PC-3 (cell line): ENCODE measurements around the gene LYSET. TPM values are rescaled to one million over a fixed set of nuclear protein-coding genes. Genes with fewer than 3 reads are reported as not detected.

Source experiments
- ATAC-seq: fragments of 200-7000 bp; cut with Tn5 transposase; 2 replicates; pipeline ENCODE4 v1.9.1; 2020; ENCODE audit warnings: mild to moderate bottlenecking, moderate library complexity
- BruUV-seq: library from RNA; stranded (reverse); fragments of 400-500 nt; replicated peaks from 2 replicates; lab custom pipeline; 2021; lab: Mats Ljungman, UMichigan
- CTCF ChIA-PET: fragments of 300-600 bp; sonication (Branson Sonifier 250); formaldehyde crosslinking; loops from one replicate; lab custom pipeline; 2022; ENCODE audit warnings: antibody characterized with exemption; lab: Charles Lee
- POLR2A ChIA-PET: fragments of 300-600 bp; sonication (Branson Sonifier 250); formaldehyde crosslinking; loops from one replicate; lab custom pipeline; 2022; ENCODE audit warnings: antibody characterized with exemption; ENCODE audit not compliant: unreplicated experiment; lab: Charles Lee
- DNase-seq: peaks from one replicate; pipeline ENCODE4 v3.0.0-alpha.2; 2015
- H2AFZ ChIP-seq: fragments of 300-600 bp; sonication (generic); 2 replicates; pipeline ENCODE4 v1.6.0; 2016; ENCODE audit warnings: antibody characterized with exemption, low read length
- H3F3A ChIP-seq: fragments of 300-600 bp; sonication (generic); one replicate; pipeline ENCODE4 v1.6.0; 2017; ENCODE audit warnings: antibody characterized with exemption, low read length, control low read depth, mild to moderate bottlenecking; ENCODE audit not compliant: unreplicated experiment
- H3K27ac ChIP-seq: fragments of 300-600 bp; sonication (generic); 2 replicates; pipeline ENCODE4 v1.5.1; 2016; ENCODE audit warnings: mild to moderate bottlenecking, low read length
- H3K27me3 ChIP-seq: fragments of 300-600 bp; sonication (generic); 2 replicates; pipeline ENCODE4 v1.6.1; 2016; ENCODE audit warnings: low read length, mixed read lengths
- H3K36me3 ChIP-seq: fragments of 300-600 bp; sonication (generic); 2 replicates; pipeline ENCODE4 v1.6.1; 2016; ENCODE audit warnings: low read depth, mixed run types, low read length, mixed read lengths
- H3K4me1 ChIP-seq: fragments of 300-600 bp; sonication (generic); 2 replicates; pipeline ENCODE4 v1.5.1; 2016; ENCODE audit warnings: low read length; ENCODE audit not compliant: insufficient read depth
- H3K4me2 ChIP-seq: fragments of 300-600 bp; sonication (generic); 2 replicates; pipeline ENCODE4 v1.6.0; 2016; ENCODE audit warnings: low read length
- H3K4me3 ChIP-seq: fragments of 300-600 bp; sonication (generic); 2 replicates; pipeline ENCODE4 v1.5.1; 2016; ENCODE audit warnings: mild to moderate bottlenecking, low read length, mixed read lengths
- H3K79me2 ChIP-seq: fragments of 300-600 bp; sonication (generic); 2 replicates; pipeline ENCODE4 v1.6.1; 2017; ENCODE audit warnings: low read length, mixed read lengths
- H3K9ac ChIP-seq: fragments of 300-600 bp; sonication (generic); 2 replicates; pipeline ENCODE4 v1.6.0; 2016; ENCODE audit warnings: mild to moderate bottlenecking, low read length
- H3K9me2 ChIP-seq: fragments of 300-600 bp; sonication (generic); replicated peaks from 2 replicates; pipeline ENCODE4 v1.6.1; 2016; ENCODE audit warnings: mixed run types, low read length, mixed read lengths
- H3K9me3 ChIP-seq: fragments of 300-600 bp; sonication (generic); 2 replicates; pipeline ENCODE4 v1.6.1; 2016; ENCODE audit warnings: low read length, mixed read lengths
- H4K20me1 ChIP-seq: fragments of 300-600 bp; sonication (generic); 2 replicates; pipeline ENCODE4 v1.6.1; 2016; ENCODE audit warnings: low read length, mixed read lengths
- EZH2 ChIP-seq: fragments of 300-600 bp; sonication (generic); IDR thresholded peaks from one replicate; pipeline ENCODE4 v1.6.1; 2017; ENCODE audit warnings: antibody characterized with exemption, mild to moderate bottlenecking, low read length; ENCODE audit not compliant: unreplicated experiment
- EZH2phosphoT487 ChIP-seq: fragments of 300-600 bp; sonication (generic); IDR thresholded peaks from 2 replicates; pipeline ENCODE4 v1.6.1; 2018; ENCODE audit warnings: mild to moderate bottlenecking, antibody characterized with exemption, low read length, borderline replicate concordance
- intact Hi-C: fragments of 100-400 bp; cut with micrococcal nuclease; formaldehyde crosslinking; loops from 2 replicates; pipeline ENCODE4 v1.9.0; 2023
- total RNA-seq: library from RNA; depleted of rRNA; stranded (reverse); fragments of >200 nt; gene quantifications from 2 replicates; pipeline ENCODE4 v1.2.3, GENCODE V29; 2014
- TF ChIP-seq, protein P1 (sequence below): fragments of 300-600 bp; sonication (generic); conservative IDR thresholded peaks from 2 replicates; pipeline ENCODE4 v1.5.1; 2017; ENCODE audit warnings: antibody characterized with exemption, low read depth, mild to moderate bottlenecking, low read length

LYSET gene
- total RNA-seq, 1 experiment from 2014 or later: 11.5 TPM

- peaks cover 24% of the 10 kb centered on the region for H3K79me2 ChIP-seq
- intact Hi-C loops: no loop called here
- no peak overlapping the region for H3K4me2 ChIP-seq
- ChIA-PET CTCF (no interaction called here), POLR2A (no interaction called here)
- H4K20me1 ChIP-seq: no peaks in the 10 kb centered on the region
- DNase-seq (no peak), ATAC-seq (no peak)
- H3K27ac ChIP-seq: no peak overlapping the region
- H3K36me3 ChIP-seq: peaks cover 10% of the 10 kb centered on the region; the same call in 1 of the 2 replicates
- no peak for TF ChIP-seq EZH2phosphoT487
- TF ChIP-seq, protein P1, sequence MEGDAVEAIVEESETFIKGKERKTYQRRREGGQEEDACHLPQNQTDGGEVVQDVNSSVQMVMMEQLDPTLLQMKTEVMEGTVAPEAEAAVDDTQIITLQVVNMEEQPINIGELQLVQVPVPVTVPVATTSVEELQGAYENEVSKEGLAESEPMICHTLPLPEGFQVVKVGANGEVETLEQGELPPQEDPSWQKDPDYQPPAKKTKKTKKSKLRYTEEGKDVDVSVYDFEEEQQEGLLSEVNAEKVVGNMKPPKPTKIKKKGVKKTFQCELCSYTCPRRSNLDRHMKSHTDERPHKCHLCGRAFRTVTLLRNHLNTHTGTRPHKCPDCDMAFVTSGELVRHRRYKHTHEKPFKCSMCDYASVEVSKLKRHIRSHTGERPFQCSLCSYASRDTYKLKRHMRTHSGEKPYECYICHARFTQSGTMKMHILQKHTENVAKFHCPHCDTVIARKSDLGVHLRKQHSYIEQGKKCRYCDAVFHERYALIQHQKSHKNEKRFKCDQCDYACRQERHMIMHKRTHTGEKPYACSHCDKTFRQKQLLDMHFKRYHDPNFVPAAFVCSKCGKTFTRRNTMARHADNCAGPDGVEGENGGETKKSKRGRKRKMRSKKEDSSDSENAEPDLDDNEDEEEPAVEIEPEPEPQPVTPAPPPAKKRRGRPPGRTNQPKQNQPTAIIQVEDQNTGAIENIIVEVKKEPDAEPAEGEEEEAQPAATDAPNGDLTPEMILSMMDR: no peak
- TF ChIP-seq EZH2: no peak
- H3K4me3 ChIP-seq: no peak overlapping the region
- no peak overlapping the region for H2AFZ ChIP-seq
- H3K4me1 ChIP-seq: peaks cover 10% of the 10 kb centered on the region; the same call in 1 of the 2 replicates
- no peaks in the 10 kb centered on the region for H3K9me2 ChIP-seq
- H3K27me3 ChIP-seq: no peaks in the 10 kb centered on the region
- no peaks in the 10 kb centered on the region for H3F3A ChIP-seq
- no peaks in the 10 kb centered on the region for H3K9me3 ChIP-seq
- no peak overlapping the region for H3K9ac ChIP-seq
- BruUV-seq: no TSS peak
These were observed 27.3 kb downstream of the LYSET start for GRCh38 chr14:93212432-93212831.

DNA sequence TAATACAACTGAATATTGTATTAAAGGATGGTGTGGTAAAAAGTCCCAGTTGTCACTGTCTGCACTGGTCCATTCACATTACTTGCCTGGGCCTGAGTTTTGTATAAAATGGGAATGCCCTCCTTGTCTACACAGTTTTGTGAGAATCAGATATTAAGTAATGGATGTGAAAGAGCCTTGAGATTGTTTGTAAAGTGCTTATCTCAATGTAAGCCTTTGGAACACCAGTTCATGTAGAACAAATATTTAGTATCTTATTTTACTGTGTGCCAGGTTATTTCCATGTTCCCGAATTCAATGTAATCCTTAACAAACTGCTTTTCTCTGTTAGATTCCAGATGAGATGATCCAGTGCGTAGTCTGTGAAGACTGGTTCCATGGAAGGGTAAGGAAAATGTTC lies 29.5 kb downstream of the LYSET start:
- BruUV-seq: no TSS peak
- Histone ChIP-seq H3K4me3 (no peak overlapping the region), H3K27ac (no peak overlapping the region), H3K9me3 (no peaks in the 10 kb centered on the region), H3K9ac (no peak overlapping the region), H3F3A (no peaks in the 10 kb centered on the region), H4K20me1 (no peaks in the 10 kb centered on the region), H3K4me1 (no peaks in the 10 kb centered on the region), H3K79me2 (peaks cover 2% of the 10 kb centered on the region), H3K36me3 (peaks cover 14% of the 10 kb centered on the region; the same call in 1 of the 2 replicates), H3K9me2 (no peaks in the 10 kb centered on the region), H3K4me2 (no peak overlapping the region), H3K27me3 (no peaks in the 10 kb centered on the region), H2AFZ (no peak overlapping the region)
- CTCF ChIA-PET: no interaction called here
- intact Hi-C loops: no loop called here
- DNase-seq (no peak), ATAC-seq (no peak)
- TF ChIP-seq, protein P1: no peak
- no peak for TF ChIP-seq EZH2phosphoT487
- no peak for TF ChIP-seq EZH2
- POLR2A ChIA-PET: no interaction called here

DNA sequence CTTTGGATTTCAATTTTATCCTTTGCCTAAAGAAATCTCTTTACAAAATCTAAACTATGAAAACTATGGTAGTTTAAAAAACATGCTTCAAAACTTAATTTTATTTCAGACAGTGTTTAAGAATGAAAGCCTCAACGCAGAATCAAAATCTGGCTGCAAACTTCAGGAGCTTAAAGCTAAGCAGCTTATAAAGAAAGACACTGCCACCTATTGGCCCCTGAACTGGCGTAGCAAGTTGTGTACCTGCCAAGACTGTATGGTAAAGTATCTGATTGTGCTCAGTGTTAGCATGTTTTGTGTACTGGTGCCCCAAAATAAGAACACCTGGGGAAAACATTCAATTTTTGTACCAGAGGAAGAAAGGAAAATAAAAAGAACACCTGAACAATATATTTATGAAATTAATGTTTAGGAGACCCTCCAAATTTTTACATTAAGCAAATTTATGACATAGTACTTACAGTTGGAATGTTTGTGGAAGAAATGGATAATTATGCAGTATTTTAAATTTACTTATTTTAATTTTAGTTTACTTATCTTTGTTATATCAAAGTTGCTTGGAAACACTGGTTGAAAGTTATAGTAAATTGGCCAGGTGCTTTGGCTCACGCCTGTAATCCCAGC lies 34.1 kb downstream of the LYSET start:
- Histone ChIP-seq H3K27ac (no peak overlapping the region), H2AFZ (no peak overlapping the region), H3F3A (no peaks in the 10 kb centered on the region), H3K36me3 (peaks cover 12% of the 10 kb centered on the region; the same call in 1 of the 2 replicates), H3K9ac (no peak overlapping the region), H3K9me3 (no peaks in the 10 kb centered on the region), H3K4me2 (no peak overlapping the region), H3K27me3 (no peaks in the 10 kb centered on the region), H3K4me3 (no peak overlapping the region), H3K9me2 (no peaks in the 10 kb centered on the region), H3K79me2 (no peaks in the 10 kb centered on the region), H3K4me1 (no peaks in the 10 kb centered on the region), H4K20me1 (no peaks in the 10 kb centered on the region)
- ATAC-seq: peak; percentile 88
- BruUV-seq: no TSS peak
- intact Hi-C loops: loop anchor here (1.0 kb wide), 1 partner anchor 106 kb away; no protein-coding TSS in a partner anchor
- TF ChIP-seq EZH2phosphoT487: no peak
- TF ChIP-seq, protein P1: peak; percentile 88
- POLR2A ChIA-PET: interaction anchor here (0.6 kb wide), 2 partner anchors 12 to 15 kb away, joined by 3 read pairs; no protein-coding TSS in a partner anchor
- peak; percentile 74 for DNase-seq
- CTCF ChIA-PET: interaction anchor here (0.6 to 1.6 kb wide), 9 partner anchors 11 to 318 kb away, joined by 3 to 8 read pairs (median 5); partner anchors contain the start of genes GON7, LYSET, MOAP1 and UBR7
